K562 (cell line): ENCODE results near the gene CHRNA3.

ENCODE experiments used
- BRD9 ChIP-seq: fragments of 450-650 bp; IDR thresholded peaks from 2 replicates; pipeline ENCODE4 v1.6.1; 2018; ENCODE audit warnings: low read depth; ENCODE audit not compliant: partially characterized antibody
- ZBTB43 ChIP-seq: sonication (generic); formaldehyde crosslinking; IDR thresholded peaks from 2 replicates; pipeline ENCODE4 v1.8.0; 2023; ENCODE audit warnings: mild to moderate bottlenecking, missing genetic modification reagents
- ZKSCAN1 ChIP-seq: fragments of 150-350 bp; IDR thresholded peaks from 2 replicates; pipeline ENCODE4 v1.6.1; 2016; ENCODE audit warnings: low read depth, low read length
- ZNF280B ChIP-seq: fragments of 250-450 bp; sonication (Bioruptor Pico); IDR thresholded peaks from 2 replicates; pipeline ENCODE4 v1.5.1; 2021; ENCODE audit warnings: mild to moderate bottlenecking

- TF ChIP-seq ZNF280B (CRISPR knock-in tag) (no peak), BRD9 (no peak), ZKSCAN1 (no peak), ZBTB43 (CRISPR knock-in tag) (no peak)
These were observed 2.7 kb downstream of the CHRNA3 start for GRCh38 chr15:78618064-78618463.
